Measurements from ENCODE around the gene CUX1.

The CUX1 gene

DNA sequence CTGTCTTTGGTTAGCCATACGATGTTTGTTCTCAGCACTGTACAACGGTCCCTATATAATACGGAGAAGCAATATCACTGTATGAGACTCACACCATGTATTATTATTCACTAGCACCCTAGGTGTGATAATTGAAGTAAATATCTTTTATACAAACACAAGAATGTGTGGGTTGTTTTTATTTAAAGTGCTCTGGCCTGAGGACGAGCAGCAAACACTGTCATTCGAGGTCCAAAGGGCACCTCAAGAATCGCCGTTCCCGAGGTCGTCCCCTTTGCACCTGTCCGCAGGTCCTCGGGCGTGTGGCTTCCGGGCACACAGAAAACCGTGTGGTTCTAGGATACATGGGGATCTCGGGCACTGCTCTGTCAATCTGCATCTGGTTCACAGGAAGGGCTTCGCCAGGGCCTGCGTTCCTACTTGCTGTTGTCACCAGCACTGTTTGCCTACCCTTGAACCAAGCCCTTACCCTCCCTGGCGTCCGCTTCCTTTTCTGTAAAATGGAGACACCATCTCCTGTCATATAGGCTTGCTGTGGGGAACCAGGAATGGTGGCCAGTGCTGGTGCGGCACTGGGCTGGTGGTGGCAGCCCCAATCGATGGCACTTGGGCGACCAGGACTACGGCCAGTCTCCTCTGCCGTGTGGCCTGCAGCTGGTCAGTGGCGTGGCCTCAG, 440.8 kb downstream of the CUX1 start:
- no peak for DNase-seq (ENCODE audit: low read depth in 1 of 2, low spot score in 1 of 2)

DNA sequence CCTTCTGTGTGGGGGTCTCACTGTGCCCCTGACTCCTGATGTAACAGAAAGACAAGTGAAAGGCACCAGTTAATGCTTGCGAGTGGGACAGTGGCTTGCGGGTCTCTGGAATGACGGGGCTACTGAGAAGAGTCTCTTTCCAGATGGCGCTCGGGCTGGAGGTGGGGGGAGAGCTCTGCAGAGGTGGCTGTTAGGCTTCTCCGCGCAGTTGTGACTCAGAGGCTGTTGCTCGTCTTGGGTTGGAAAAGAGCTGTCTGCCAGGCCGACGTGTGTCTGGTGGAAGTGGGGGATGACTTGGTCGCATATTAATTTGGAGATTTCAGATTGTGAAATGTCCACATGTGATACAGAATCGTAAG, 441.3 kb downstream of the CUX1 start:
- DNase-seq (ENCODE audit: low read depth in 1 of 2, low spot score in 1 of 2) = no peak

DNA sequence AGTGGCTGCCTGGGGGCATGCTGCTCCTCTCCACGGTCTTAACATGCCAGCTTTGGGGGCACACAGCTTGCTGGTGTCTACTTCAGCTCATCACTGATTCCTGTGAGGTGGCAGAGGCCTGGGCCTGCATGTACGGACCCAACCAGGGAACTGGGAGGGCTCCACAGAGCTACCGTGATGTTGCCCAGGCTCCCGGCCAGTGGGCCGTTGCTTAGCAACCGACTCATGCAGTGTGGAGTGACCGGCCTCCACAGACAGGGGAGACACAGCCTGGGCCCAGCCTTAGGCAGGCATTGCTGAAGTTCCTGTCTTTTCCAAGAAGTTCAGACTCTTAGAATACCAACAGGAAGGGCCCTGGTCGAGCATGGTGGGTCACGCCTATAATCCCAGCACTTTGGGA, 443.4 kb downstream of the CUX1 start:
- no peak for DNase-seq (ENCODE audit: low read depth in 1 of 2, low spot score in 1 of 2)

DNA sequence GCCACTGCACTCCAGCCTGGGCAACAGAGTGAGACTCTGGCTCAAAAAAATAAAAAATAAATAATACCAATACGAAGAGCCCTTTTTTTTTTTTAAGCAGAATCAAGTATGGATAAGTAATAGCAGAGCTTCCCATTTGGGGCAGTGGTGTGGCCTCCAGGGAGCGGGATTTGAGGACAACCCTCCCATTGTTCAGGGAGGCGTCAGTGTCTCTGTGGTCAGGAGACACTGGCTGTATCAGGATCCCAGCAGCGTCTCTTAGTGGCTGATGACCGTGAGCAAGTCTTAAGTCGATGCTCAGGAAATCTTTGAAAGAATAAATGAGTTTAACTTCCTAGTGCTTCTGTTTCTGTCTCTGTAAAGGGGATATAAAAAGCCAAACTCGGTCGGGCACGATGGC, 444.0 kb downstream of the CUX1 start:
- no peak for DNase-seq (ENCODE audit: low read depth in 1 of 2, low spot score in 1 of 2)

DNA sequence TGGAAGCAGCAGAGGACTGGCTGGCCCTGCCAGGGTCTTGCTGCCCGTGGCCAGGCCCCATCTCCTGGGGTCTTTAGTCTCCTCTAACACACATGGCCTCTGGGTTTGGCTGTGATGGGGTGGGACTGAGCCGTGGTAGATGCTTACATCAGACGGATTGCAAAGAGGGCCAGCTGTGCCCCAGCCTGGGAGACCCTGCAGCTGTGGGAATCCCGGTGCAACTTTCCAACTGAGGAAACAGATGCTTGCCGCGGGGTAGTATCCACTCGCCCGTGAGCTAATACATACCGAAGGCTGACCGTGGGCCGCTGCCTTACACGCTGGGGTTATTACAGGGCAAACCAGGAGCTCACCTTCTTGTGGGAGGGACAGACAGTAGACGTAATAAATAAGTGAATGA, 445.1 kb downstream of the CUX1 start:
- no peak for DNase-seq (ENCODE audit: low read depth in 1 of 2, low spot score in 1 of 2)

DNA sequence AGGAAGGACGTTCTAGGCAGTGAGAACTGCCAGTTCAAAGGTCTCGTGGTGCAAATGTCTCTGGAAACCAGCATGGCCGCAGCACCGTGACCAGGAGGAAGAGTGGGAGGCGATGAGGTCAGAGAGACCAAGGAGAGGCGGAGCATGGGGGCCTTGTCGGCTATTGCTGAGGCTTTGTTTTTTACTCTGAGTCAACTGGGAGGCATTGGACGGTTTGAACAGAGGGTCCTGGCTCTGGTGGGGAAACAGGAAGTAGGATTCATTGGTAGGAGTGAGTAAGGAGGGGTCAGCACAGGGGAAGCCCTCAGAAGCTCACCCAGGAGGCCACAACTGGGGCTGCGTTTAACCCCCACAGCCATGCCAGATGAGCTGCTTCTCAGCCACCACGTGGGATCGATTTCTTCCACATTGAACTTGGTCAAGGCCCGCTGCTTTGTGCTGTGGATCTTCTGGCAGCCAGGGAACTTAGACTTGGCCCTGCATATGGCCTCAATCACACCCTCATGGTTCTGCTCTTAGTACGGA, 447.0 kb downstream of the CUX1 start:
- DNase-seq (ENCODE audit: low read depth in 1 of 2, low spot score in 1 of 2) = no peak

DNA sequence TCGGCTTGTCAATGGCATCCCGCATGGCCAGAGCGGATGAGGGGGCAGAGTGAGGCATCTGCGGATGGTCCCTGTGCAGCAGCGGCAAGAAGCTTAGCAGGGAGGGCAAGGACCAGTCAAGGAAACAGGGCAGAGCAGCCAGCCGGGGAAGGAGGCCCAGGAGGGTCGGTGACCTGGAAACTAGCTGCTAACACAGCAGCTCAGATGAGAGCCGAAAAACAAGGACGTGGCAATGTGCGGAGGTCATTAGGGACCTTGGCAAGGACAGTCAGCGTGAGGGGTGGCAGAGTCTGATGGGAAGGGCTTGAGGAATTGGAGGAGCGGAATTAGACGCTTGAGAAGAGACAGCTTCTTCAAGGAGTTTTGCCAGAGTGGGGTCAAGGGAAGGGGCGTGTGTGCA, 449.1 kb downstream of the CUX1 start:
- DNase-seq (ENCODE audit: low read depth in 1 of 2, low spot score in 1 of 2) = no peak

DNA sequence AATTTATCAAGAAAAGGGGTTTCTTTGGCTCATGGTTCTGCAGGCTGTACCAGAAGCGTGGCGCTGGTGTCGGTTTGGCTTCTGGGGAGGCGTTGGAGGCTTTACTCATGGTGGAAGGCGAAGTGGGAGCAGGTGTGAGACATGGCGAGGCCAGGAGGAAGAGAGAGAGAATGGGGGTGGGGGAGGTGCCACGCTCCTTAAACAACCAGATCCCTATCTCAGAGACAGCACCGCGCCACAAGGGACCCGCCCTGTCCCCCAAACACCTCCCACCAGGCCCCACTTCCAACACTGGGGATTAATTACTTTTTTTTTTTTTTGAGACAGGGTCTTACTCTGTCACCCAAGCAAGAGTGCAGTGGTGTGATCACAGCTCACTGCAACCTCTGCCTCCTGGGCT, 451.2 kb downstream of the CUX1 start:
- no peak for DNase-seq (ENCODE audit: low read depth in 1 of 2, low spot score in 1 of 2)

DNA sequence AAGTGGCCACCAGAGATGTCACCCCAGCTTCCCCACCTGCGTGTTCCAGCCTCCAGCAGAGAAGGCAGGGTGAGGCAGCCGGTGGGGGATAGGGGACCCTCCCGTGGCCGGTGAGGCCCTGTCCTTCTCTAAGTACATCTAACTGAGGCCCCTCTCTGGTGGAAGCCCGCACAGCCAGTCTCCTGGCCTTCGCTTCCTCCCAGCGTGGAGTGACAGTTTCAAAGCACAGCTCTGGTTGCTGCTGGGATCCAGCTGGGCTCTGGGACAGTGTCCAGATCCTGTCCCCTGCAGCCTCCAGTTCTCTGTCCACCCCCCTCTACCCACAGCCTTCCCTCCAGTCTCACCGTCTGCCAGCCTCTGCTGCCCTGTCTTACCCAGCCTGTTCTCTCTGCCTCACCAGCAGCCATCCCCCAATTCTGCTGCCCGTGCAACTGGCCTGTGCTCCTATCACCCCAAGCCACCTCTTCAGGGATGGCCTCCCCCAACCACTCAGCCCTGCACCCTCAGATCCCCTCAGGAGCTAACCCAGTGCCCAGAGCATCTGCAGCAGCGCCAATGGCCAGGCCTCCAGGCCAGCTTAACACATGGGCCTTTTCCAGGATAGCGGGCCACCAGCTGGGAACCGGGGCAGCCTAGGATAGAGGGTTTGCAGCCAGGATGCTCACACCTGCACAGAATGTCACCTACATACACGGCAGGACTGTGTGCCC, 452.9 kb downstream of the CUX1 start:
- DNase-seq (ENCODE audit: low read depth in 1 of 2, low spot score in 1 of 2) = no peak

DNA sequence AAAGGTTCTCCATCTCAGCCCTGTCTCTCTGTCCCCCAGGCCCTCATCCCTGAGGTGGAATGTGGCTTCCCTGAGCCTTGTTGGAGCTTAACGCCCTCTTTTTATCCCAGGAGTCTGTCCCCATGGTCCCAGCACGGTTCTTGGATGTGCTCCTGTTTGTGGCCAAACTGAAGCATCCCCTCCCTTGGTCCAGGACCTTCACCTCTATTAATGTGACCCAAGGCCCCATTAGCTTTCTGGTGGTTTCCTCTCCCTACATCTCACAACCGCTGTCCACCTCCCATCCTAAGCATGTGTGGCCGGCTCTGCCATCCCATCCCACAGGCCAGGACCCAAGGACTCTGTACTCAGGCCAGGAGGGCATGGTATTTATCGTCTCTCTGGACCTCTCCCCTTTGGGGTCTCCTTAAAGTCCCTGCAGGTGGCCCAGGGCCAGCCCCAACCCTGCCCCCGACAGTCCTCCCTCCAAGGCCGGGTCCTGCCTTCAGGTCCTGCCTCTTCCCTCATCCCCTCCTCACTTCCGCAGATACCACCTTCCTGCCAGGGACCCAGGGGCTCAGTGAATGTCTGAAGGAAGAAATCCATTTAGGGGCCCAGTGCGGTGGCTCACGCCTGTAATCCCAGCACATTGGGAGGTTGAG, 453.9 kb downstream of the CUX1 start:
- DNase-seq (ENCODE audit: low read depth in 1 of 2, low spot score in 1 of 2) = no peak

DNA sequence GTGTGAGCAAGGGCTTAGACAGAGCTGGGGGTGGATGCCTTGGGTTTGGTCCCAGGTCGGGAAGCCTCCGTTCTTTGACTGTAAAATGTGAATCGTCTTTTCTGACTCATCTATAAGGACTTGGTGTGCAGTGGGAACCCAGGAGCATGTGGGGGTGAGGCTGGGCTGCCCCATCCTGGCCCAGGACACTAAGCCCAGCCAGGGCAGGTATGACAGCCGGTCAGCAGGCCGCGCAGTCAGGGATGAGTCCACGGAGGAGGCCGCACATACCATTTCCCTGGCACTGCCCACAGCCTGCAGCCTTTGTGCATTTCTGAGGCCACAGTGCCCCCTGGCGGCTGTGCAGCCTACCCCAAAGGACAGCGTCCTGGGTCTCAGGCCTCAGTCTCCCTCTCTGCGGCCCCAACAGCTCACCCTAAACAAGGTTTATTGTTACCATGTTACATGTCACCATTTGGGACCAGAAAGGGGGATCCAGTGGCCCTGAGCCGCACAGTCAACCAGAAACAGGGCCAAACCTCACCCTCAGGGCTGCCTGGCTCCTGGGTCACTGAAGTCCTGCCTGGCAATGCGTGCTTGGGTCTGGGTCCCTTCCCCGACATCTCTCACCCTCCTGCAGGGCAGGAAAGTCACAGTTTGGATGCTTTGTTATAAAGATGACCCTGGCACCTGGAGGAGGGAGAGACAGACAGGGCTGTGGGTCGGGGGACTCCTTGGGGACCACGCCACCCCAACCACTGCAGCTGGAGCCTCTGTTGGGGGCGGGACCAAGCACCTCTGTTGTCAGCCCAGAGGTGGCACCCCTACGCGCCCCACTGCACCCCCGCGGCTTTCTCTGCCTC, 454.9 kb downstream of the CUX1 start:
- DNase-seq (ENCODE audit: low read depth in 1 of 2, low spot score in 1 of 2) = peak; percentile 52 to 70

DNA sequence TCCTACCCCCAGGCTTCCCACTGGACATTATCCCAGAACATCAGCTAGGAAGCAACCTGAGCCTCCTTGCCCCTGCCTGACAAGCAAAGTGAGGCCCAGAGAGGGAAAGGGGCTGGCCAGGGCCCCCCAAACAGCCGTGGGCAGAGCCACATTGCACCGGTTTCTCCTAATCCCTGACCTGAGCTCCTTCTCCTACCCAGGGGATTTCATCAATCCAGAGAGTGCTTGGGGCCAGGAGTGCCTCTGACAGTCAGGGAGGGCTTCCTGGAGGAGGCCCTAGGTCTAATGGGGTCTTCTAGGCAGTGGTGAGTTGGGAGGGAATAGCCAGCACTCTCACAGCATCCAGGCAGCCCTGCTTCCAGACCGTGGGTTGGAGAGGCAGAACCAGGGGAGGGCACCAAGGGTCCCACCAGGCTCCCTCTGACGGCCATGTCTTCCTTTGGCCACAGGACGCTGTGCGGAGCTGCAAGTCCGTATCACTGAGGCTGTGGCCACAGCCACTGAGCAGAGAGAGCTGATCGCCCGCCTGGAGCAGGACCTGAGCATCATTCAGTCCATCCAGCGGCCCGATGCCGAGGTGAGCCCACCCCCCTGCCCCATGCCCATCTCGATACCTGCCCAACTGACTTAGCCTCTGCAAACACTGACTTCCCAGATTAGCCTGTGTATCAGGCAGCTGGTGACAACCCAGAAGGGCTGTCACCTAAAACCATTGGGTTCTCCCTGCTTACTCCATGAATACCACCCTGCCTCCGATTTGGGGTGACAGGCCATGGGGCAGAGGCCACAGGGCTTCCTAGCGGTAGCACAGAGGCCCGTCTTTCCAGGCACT, 455.7 kb downstream of the CUX1 start:
- DNase-seq (ENCODE audit: low read depth in 1 of 2, low spot score in 1 of 2) = no peak

DNA sequence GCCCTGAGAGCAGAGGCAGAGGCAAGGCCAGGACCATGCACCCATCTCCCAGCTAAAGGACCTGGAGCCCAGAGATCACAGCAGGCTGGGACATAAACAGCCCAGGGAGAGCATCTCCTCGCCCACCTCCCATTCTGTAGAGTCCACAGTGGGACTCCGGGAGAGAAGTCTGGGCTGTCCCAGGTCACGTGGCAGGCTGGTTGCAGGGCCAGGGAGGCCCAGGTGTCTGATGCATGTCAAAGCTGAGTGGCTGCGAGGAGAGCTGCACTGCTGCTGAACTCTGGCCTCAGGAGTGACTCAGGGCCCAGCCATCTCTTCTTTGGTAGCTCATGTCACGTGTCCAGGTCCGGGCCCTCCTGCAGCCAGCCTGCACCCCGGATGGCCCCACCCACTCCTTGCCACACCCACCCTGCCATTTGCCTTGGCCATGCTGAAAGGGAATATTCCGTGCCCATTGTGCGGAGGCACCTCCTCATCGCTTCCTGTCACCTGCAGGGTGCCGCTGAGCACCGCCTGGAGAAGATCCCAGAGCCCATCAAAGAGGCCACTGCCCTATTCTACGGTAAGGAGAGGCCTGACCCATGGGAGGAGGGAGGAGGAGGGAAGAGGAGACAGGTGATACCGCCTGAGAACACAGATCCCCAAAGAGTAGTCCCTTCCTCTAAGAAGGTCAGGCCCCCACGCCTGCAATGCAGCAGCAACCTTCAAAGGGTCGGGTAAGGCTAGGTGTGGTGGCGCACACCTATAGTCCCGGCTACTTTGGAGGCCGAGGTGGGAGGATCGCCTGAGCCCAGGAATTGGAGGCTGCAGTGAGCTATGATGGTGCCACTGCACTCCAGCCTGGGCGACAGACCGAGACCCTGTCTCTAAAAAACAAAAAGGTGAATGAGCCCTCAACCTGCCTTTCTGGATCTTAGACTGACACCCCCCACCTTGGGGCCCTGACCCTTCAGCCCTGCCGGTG, 456.6 kb downstream of the CUX1 start:
- no peak for DNase-seq (ENCODE audit: low read depth in 1 of 2, low spot score in 1 of 2)

DNA sequence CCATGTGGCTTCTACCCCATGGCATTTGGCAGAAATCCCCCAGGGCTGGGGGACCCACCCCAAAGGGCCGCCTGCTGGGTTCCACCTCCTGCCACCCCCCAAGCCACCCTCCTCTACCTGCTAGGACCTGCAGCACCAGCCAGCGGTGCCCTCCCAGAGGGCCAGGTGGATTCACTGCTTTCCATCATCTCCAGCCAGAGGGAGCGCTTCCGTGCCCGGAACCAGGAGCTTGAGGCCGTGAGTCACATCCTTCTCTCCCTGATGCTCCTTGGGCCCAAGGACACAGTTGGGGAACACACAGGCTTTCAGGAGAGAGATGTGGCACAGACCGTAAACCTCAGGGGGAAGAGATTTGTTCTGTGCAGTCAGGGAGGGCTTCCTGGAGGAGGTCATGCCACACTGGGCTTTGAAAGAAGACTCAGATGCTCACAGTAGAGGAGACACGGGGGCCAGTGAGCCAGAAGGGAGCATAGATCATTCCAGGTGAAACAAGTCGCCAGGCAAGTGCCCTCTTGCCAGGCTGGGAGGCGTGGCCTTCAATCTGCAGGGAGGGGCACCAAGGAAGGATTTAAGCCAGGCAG, 457.8 kb downstream of the CUX1 start:
- no peak for DNase-seq (ENCODE audit: low read depth in 1 of 2, low spot score in 1 of 2)

DNA sequence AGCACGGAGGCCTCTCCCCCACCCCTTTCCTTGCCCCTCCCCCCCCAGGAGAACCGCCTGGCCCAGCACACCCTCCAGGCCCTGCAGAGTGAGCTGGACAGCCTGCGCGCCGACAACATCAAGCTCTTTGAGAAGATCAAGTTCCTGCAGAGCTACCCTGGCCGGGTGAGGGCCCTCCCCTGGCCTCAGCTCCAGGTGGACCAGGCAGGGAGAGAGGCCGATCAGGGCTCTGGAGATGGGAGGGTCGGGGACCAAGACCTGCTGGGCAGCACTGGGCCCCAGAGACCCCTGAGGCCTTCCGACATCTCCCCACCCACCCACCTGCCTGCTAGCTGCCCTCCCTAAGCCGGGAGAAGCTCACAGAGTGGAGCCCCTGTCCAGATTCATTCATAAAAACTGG, 460.5 kb downstream of the CUX1 start:
- DNase-seq (ENCODE audit: low read depth in 1 of 2, low spot score in 1 of 2) = no peak

DNA sequence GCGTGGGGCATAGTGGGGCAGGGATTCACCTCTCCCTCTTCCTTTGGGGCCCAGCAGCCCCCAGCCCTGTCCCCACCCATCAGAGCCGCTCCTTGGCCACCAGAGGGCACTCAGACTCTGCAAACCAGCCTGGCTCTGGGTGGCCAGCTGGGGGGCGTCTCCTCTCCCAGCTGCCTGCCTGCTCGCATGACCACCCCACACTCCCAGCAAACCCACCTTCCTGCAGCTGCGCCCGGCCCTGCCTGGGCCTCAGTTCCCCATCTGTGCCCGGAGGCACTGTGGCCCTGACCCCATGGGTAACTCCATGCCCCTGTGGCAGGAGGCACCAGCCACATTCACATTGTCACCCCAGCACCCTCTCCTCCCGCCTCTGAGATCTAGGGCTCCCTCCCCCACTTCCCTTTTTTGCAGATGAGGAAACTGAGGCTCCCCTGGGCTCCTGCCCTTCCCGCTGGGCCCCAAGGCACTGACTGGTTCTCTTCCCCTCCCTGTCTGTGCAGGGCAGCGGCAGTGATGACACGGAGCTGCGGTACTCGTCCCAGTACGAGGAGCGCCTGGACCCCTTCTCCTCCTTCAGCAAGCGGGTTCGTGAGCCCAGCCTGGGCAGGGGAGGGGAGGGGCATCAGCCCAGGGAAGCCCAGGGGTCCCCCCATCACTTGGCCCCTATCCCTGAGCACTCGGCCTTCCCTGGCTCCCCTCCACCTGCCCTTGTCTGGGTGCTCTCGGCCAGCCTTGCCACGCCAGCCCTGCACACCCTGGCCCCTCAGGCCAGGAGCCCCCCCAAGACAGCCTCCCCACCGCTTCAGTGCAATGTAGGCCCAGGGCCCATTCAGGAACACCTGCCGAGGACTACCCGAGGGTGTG, 462.3 kb downstream of the CUX1 start:
- DNase-seq (ENCODE audit: low read depth in 1 of 2, low spot score in 1 of 2) = peak; percentile 24 to 26

DNA sequence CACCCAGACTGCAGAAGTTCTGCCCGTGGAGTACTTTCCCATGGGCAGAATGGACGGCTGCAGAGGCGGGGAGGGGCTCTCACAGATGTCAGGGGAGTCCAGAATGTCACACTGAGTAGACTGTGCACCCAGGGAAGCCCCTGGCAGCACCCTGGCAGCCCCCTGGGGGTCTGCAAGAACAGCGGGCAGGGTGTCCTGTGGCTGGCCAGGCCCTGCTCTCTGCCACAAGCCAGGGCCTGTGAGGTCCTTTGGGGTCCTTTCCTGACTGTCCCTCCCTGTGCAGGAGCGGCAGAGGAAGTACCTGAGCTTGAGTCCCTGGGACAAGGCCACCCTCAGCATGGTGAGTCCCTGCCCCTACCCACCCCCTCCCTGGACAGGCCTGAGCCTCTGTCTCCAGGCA, 463.1 kb downstream of the CUX1 start:
- no peak for DNase-seq (ENCODE audit: low read depth in 1 of 2, low spot score in 1 of 2)

DNA sequence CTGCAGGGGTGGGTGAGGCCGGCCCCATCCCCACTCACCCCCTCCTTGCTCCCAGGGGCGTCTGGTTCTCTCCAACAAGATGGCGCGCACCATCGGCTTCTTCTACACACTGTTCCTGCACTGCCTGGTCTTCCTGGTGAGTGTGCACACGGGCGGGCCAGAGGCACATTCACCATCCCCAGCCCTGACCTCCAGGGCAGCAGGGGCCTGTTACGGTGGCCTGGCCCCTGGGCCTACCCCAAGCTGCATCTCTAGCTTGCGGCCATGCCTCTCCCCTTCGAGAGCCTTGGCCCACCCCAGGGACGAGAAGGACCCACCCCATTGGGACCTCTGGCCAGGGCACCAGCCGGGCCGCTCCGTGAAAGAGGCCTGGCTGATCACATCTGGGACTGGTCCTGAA, 464.4 kb downstream of the CUX1 start:
- no peak for DNase-seq (ENCODE audit: low read depth in 1 of 2, low spot score in 1 of 2)

All from stimulated activated CD4-positive, alpha-beta T cell treated with anti-CD3 and anti-CD28 coated beads, Interleukin-15, amount 100 ng/mL, for 1 hour (primary cell).